ENCODE data around the gene ESPL1.
A peak's percentile ranks its signal among the peaks of the same experiment; 100 is the strongest.

Gene ESPL1

DNA sequence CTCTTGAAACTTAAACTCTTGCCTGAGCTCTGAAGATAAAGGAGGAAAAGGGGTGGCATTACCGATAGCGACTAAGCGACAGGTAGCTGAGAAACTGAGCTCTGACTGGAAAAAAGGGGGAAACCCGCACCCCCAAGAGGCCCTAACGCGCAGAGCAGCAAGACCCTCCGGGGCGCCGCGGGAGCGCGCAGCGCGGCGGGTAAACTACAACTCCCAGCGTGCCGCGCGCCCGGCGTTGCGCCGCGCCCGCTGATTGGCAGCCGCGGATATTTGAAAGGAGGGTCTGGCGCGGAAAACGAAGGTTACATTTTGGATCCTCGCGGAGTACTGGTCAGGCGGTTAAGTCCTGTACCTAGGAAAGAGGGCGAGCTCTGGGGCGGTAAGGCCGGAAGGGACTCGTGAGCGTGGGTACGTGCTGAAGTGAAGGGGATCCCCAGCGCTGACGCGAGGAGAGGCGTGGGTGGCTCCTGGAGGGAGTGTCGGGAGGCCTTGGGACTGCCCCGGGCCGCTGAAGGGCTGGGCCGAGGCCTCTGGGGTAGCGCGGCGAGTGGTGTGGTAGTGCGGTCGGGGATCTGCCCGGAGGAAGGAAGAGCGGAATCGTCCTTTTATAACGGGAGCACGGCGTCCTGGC, at the start of gene ESPL1:
Gene ESPL1 (plus strand): TSS at position 301 of the 631 bp plus-strand sequence. CDS start 468 bp downstream, outside the sequence.
- DNase-seq: peak; percentile 71

DNA sequence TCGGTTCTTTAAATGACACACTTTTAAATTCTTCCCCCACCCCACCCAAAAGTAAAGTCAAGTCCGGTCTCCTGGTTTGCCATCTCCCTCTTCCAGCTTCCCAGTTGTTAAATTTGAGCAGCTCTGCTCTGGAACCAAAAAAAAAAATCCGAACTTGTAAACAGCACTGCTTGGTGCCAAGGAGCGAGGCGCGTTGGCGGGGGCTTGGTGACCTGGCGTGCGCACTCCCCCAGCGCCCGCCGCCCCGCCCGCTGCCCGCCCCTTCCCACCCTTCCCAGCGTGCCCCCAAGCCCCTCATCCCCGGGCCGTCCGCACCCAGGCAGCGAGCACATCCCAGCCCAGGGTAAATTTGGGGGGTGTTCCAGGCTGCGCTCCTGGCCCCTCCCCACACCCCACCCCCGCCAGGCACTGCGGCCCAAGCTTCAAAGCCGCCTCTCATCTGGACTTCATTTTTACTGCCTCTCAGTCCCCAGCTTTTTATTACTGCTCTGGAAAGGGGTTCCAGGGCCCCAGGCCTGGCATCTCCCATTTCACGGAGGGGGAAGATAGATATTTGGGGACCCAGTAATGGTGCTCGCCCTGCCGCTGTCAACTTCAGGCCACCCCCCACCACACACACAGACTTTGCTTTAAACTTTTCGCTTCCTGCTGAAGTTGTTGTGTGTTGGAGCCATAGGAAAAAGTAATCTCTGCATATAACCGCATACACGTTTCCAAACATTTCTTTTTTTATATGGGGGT, 49.4 kb upstream of the ESPL1 start:
- DNase-seq: no peak

GRCh38 chr12:53219292-53219955, 48.7 kb upstream of the ESPL1 start:
- DNase-seq: no peak

GRCh38 chr12:53219956-53220693, 48.0 kb upstream of the ESPL1 start:
- peak; percentile 57 for DNase-seq

DNA sequence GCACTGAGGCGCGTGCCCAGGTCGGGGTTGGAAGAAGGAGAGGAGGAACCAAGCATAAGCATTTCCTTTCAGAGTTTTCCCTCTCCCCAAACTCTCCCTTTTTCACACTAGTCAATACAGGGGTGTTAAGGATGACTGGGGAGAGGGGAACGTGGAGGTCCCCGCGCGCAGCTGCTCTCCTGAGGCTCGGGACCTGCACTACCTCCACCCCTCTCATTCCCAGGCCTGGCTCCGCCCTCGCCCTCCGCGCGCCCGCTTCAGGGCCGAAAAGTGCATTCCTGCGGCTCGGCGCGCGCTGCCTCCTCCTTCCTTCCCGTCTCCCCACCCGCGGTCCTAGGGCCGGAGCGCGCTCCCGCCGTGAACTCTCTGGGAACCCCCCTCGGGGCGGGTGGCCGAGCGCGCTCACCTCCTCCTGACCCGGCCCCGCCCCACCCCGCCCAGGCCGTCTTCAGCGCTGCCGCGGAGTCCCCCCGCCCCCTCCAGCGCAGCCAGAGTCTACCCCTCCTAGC, 47.4 kb upstream of the ESPL1 start:
- peak; percentile 70 for DNase-seq

DNA sequence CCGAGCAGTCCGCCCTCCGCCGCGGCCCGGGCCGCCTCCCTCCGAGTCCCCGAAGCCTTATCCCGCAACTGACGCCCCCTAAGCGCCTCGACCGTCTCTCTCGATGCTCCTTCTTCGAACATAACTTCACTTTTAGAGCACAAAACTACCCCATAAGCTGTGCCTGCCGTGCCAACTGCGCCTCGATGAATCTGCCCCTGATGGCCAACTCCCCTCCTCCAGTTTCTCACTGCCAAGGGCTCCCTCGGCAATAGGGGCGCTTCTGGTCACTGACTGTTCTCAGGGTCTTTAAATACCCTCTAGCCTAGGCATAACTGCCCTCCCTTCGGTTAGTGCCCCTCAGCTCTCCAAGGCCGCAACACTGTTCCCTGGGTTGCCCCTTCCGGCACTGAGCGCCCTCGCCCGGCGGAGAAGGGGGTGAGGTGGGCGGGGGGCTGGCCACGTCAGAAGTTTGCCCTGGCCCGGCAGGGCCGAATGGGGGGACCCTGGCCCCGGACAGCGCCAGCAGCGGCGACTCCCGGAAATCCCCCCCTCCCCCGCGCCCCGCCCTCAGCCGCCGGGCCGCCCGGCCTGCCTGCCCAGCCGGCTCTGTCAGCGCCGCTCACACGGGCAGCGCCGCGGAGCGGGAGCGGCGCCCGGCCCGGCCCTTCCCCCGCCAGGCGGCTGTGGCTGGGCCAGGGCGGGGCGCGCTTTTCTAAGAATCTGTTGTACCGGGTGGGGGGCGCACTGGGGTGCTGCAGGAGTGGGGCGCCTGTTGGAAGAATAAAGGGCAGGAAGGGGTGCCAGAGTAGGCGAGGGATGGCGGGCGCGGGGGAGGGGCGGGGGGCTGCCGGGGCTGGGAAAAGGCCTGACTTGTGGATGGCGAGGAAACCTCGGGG, 46.7 kb upstream of the ESPL1 start:
- DNase-seq: peak; percentile 62

- DNase-seq: no peak
Measured at GRCh38 chr12:53222170-53222721, 45.9 kb upstream of the ESPL1 start.

GRCh38 chr12:53222806-53223261, 45.3 kb upstream of the ESPL1 start:
- no peak for DNase-seq

GRCh38 chr12:53223389-53224060, 44.6 kb upstream of the ESPL1 start:
- DNase-seq: peak; percentile 57

DNA sequence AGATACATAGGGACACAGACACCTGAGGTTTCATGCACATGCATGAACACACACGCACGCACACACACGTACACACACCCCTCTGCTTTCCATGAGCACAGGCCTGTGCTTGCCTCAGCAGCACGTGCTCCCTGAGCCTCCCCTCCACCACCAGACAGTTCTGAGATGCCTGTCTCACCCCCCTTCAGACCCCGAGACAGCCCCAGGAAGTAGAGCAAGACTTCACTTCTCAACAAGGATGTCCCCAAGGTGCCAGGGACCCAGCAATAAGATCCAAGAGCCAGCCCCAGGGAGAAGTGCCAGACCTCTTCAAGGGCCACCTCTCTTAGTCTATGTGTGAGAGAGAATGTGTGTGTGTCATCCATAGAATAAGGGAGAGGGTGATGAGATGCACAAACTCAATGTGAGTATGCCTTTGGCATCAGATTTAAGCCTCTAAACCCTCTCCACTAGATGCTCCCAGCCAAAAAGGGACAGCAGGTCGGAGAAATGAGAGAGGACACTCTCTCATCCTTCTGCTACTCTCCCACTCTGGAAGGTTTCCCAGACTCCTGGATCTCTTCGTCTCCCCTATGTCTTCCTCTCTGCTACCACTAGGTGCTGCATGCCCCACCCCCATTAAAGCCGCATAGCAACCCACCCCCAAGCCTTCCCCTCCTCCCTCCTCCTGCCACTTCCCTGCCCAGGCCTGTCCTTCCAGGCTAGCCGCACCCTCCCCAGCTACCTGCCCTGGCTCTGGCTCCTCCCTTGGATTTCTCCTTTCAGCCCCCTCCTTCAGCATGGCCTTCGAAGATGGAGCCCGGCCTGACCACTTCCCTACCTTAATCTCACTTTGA, 43.8 kb upstream of the ESPL1 start:
- no peak for DNase-seq

GRCh38 chr12:53224897-53225634, 43.0 kb upstream of the ESPL1 start:
- DNase-seq: no peak

- no peak for DNase-seq
Measured at GRCh38 chr12:53225635-53226424, 42.3 kb upstream of the ESPL1 start.

- no peak for DNase-seq
Measured at GRCh38 chr12:53226815-53227214, 41.3 kb upstream of the ESPL1 start.

GRCh38 chr12:53227341-53227740, 40.8 kb upstream of the ESPL1 start:
- DNase-seq: no peak

GRCh38 chr12:53227836-53228235, 40.3 kb upstream of the ESPL1 start:
- no peak for DNase-seq

DNA sequence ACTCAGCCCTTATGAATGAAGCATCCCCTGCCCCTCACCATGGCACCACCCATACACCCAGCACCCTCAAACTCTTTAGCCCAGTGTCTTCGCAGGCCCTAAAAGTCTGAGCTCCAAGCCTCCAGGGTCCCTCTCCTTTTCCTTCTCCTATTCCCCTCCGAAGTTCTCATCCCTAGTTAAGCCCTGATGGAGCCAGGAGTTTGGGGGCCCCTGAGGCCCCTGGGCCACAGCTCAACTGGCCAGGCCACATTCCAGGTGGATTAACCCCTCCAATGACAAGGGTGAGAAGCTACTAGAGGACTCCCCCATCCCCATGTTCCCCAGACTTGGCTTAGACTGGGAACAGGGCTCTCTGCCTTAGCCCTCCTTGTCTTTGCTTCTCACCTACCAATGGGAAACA, 38.6 kb upstream of the ESPL1 start:
- no peak for DNase-seq

DNA sequence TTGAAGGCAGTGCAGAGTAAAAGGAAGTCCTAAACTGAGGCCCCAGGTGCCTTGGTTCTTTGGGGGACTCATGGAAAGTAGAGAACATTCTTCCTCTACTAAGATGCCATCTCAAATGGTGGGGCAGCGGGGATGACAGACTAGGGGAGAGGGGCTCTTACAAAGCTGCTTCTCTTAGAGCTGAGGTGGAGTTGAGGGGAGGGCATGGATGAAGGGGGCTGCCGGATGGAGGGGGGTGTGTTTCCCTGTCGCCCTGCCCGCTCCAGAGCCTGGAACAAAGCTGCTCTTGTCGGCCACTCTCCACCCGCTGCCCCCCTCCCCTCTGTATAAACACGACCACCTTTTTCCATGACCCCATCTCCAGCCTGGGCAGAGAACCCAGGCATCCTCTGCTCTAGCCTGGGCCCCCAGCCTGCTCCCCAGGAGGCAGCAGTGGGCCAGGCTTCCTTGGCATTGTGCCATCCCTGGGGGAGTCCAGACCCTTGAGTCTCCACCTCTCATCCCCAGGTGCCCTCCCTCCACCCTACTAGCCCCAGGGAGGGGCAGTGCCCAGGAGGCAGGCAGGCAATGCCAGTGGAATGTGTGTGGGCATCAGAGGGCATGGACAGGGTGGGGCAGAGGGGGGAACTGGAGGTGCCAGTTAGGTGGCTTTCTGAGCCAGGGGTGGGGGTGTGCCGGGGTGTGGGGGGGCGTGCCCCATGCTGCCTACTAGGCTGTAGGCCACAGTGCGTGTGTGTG, 37.8 kb upstream of the ESPL1 start:
- no peak for DNase-seq

- no peak for DNase-seq
Measured at GRCh38 chr12:53231671-53231920, 36.5 kb upstream of the ESPL1 start.

All from midbrain (tissue), 1 donor.